ENCODE measurements around the gene NPFFR1.
A peak's percentile ranks its signal among the peaks of the same experiment; 100 is the strongest.

NPFFR1 gene

DNA sequence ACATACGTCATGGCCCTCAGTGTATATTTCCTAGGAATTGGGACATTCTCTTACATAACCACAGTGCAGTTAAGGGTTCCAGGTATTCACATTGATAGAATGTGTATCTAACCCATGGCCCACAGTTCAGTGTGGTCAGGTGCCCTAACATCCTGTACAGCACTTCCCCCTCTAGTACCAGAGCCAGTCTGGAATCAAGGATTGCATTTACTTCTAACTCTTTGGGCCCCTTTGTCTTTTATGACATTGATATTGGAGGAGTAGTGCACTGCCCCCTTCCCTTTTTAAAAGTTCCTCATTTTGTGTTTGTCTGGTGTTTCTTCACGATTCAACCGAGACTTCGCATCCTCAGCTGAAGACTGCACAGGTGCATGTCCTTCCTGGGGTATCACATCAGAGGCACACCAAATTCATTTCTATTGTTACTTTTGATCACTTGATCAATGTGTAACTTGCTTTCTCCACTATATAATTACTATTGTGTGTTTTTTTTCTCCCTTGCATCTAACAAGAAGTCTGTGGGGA lies 22.4 kb upstream of the NPFFR1 start:
- Histone ChIP-seq H3K27me3 (ENCODE audit: control insufficient read depth in 5 of 5, insufficient read depth in 4 of 5, low read length in 5 of 5) (no peaks in the 10 kb centered on the region), H3K27ac (ENCODE audit: low read depth, low read length) (no peak overlapping the region), H3K9ac (ENCODE audit: low read length in 5 of 5) (no peak overlapping the region), H3K9me3 (ENCODE audit: control insufficient read depth in 5 of 5, low read length in 5 of 5) (no peaks in the 10 kb centered on the region), H3K4me1 (ENCODE audit: control insufficient read depth in 5 of 5, insufficient read depth in 5 of 5, low read length in 5 of 5) (peaks cover 0 to 20% (median 15%) of the 10 kb centered on the region in 5 donors), H3K36me3 (ENCODE audit: control insufficient read depth in 5 of 5, insufficient read depth in 5 of 5, low read length in 5 of 5) (no peaks in the 10 kb centered on the region), H3K4me3 (ENCODE audit: low read depth in 1 of 5, low read length in 5 of 5) (no peak overlapping the region)

DNA sequence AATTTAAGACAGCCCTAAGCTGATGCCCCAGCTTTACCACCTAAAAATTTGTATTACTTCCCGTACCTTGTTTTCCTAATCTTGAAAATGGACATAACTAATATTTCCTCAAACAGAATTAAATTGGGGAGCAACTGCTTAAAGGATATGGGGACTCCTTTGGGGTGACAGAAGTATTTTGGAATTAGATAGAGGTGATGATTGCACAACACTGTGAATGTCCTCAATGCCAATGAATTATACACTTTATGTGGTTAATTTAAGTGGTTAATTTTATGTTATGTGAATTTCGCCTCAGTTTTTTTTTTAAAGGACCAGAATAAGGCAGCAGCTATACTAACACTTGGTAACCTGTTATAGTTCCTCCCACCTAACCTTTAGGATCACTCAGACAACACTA lies 19.9 kb upstream of the NPFFR1 start:
- no peak overlapping the region for H3K9ac ChIP-seq (ENCODE audit: low read length in 5 of 5)
- peaks cover 0 to 2% (median 0%) of the 10 kb centered on the region in 5 donors for H3K36me3 ChIP-seq (ENCODE audit: control insufficient read depth in 5 of 5, insufficient read depth in 5 of 5, low read length in 5 of 5)
- no peak overlapping the region for H3K4me3 ChIP-seq (ENCODE audit: low read depth in 1 of 5, low read length in 5 of 5)
- peaks cover 0 to 20% (median 16%) of the 10 kb centered on the region in 5 donors for H3K4me1 ChIP-seq (ENCODE audit: control insufficient read depth in 5 of 5, insufficient read depth in 5 of 5, low read length in 5 of 5)
- no peaks in the 10 kb centered on the region for H3K9me3 ChIP-seq (ENCODE audit: control insufficient read depth in 5 of 5, low read length in 5 of 5)
- H3K27me3 ChIP-seq (ENCODE audit: control insufficient read depth in 5 of 5, insufficient read depth in 4 of 5, low read length in 5 of 5) = no peaks in the 10 kb centered on the region
- no peak overlapping the region for H3K27ac ChIP-seq (ENCODE audit: low read depth, low read length)

DNA sequence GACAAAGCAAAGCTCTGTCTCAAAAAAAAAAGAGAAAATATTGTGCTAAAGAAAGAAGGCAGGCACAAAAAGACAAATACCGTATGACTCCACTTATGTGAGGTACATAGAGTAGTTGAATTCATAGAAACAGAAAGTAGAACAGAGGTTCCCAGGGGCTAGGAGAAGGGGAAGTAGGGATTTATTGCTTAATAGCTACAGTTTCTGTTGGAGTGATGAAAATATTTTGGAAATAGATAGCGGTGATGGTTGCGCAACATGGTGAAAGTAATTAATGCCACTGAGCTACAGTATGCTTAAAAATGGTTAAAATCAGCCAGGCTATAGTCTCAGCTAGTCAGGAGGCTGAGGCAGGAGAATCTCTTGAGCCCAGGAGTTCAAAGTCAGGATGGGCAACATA lies 18.5 kb upstream of the NPFFR1 start:
- no peaks in the 10 kb centered on the region for H3K9me3 ChIP-seq (ENCODE audit: control insufficient read depth in 5 of 5, low read length in 5 of 5)
- peak overlapping the region in 2 of 5 donors; percentile 22 to 41 for H3K4me3 ChIP-seq (ENCODE audit: low read depth in 1 of 5, low read length in 5 of 5)
- peaks cover 0 to 2% (median 0%) of the 10 kb centered on the region in 5 donors for H3K36me3 ChIP-seq (ENCODE audit: control insufficient read depth in 5 of 5, insufficient read depth in 5 of 5, low read length in 5 of 5)
- peaks cover under 1 to 19% (median 16%) of the 10 kb centered on the region in 5 donors for H3K4me1 ChIP-seq (ENCODE audit: control insufficient read depth in 5 of 5, insufficient read depth in 5 of 5, low read length in 5 of 5)
- H3K9ac ChIP-seq (ENCODE audit: low read length in 5 of 5) = no peak overlapping the region
- no peaks in the 10 kb centered on the region for H3K27me3 ChIP-seq (ENCODE audit: control insufficient read depth in 5 of 5, insufficient read depth in 4 of 5, low read length in 5 of 5)
- H3K27ac ChIP-seq (ENCODE audit: low read depth, low read length) = peak overlapping the region; percentile 37

DNA sequence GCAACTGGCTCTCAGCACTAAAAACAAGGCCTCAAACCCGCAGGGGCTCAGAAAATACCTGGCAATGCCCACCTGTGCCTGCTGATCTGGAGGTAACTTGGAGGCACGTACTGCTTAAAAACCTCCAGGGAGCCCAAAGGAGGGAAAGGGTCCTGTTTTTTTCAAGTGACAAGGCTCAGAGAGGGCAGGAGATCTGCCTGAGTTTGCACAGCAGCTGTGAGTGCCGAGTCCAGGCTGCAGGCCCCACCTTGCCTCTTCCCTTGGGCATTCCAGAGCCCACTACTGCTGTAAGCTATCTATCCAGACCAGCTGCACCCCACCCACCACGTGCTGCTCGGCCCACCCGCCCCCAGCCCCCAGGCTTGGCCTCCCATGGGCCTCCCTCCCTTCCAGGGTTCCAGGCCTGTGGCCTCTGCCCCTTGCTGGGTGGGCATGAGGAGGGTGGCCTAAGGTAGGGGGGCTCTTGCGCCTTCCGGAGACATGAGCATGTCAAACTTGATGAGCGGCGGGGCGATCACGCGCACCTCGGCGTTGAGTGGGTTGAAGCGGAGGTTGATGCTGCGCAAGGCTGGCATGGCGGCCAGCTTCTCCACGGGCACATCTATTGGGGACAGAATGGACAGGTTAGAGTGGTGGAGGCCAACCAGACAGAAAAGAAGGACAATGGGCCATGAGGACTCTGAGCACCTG lies 17.2 kb upstream of the NPFFR1 start:
- Histone ChIP-seq H3K9ac (ENCODE audit: low read length in 5 of 5) (no peak overlapping the region), H3K9me3 (ENCODE audit: control insufficient read depth in 5 of 5, low read length in 5 of 5) (no peaks in the 10 kb centered on the region), H3K27ac (ENCODE audit: low read depth, low read length) (no peak overlapping the region), H3K27me3 (ENCODE audit: control insufficient read depth in 5 of 5, insufficient read depth in 4 of 5, low read length in 5 of 5) (no peaks in the 10 kb centered on the region), H3K4me1 (ENCODE audit: control insufficient read depth in 5 of 5, insufficient read depth in 5 of 5, low read length in 5 of 5) (peaks cover 10 to 30% (median 28%) of the 10 kb centered on the region in 5 donors), H3K4me3 (ENCODE audit: low read depth in 1 of 5, low read length in 5 of 5) (no peak overlapping the region), H3K36me3 (ENCODE audit: control insufficient read depth in 5 of 5, insufficient read depth in 5 of 5, low read length in 5 of 5) (peaks cover 0 to 2% (median 0%) of the 10 kb centered on the region in 5 donors)

DNA sequence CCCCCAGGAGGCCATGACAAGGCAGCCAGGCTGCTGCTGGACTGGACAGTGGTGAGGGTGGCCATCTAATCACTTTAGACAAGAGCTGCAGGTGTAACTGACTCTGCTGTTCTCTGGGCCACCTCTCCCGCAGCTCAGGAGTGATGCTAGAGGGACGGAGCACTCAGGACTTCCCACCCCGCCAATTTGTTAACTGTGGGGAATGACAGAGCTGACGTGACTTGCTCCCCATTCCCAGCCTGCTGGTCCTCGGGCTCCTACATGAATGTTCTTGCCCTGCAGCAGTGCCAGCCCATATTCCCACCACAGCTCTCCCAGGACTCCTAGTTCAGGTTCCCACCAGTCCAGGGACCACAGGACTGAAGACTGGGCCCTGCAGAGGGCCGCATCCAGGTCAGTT lies 16.7 kb upstream of the NPFFR1 start:
- Histone ChIP-seq H3K27ac (ENCODE audit: low read depth, low read length) (no peak overlapping the region), H3K27me3 (ENCODE audit: control insufficient read depth in 5 of 5, insufficient read depth in 4 of 5, low read length in 5 of 5) (no peaks in the 10 kb centered on the region), H3K36me3 (ENCODE audit: control insufficient read depth in 5 of 5, insufficient read depth in 5 of 5, low read length in 5 of 5) (peaks cover 0 to 2% (median 0%) of the 10 kb centered on the region in 5 donors), H3K4me3 (ENCODE audit: low read depth in 1 of 5, low read length in 5 of 5) (no peak overlapping the region), H3K4me1 (ENCODE audit: control insufficient read depth in 5 of 5, insufficient read depth in 5 of 5, low read length in 5 of 5) (peaks cover 10 to 35% (median 34%) of the 10 kb centered on the region in 5 donors), H3K9ac (ENCODE audit: low read length in 5 of 5) (no peak overlapping the region), H3K9me3 (ENCODE audit: control insufficient read depth in 5 of 5, low read length in 5 of 5) (no peaks in the 10 kb centered on the region)

DNA sequence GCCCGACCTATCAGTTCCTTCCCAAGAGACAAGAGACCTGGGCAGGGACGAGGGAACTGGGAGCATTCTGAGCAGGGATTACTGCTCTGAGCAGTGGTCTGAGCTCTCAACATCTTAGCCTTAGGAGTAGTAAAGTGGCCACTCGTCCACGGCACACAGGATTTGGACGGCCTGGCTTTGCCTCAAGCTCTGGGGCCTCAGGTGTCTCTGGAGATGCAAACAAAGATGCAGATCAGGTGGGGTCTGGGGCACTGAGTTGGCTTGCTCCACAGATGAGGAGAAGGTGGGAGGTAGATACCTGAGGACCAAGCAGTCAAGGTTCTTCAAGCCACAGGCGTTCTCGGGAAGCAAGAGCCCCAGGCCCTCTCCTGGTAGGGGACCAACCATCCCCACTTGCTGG lies 16.1 kb upstream of the NPFFR1 start:
- Histone ChIP-seq H3K27ac (ENCODE audit: low read depth, low read length) (no peak overlapping the region), H3K36me3 (ENCODE audit: control insufficient read depth in 5 of 5, insufficient read depth in 5 of 5, low read length in 5 of 5) (peaks cover 0 to 2% (median 0%) of the 10 kb centered on the region in 5 donors), H3K4me1 (ENCODE audit: control insufficient read depth in 5 of 5, insufficient read depth in 5 of 5, low read length in 5 of 5) (peaks cover 10 to 37% (median 34%) of the 10 kb centered on the region in 5 donors), H3K9me3 (ENCODE audit: control insufficient read depth in 5 of 5, low read length in 5 of 5) (no peaks in the 10 kb centered on the region), H3K9ac (ENCODE audit: low read length in 5 of 5) (no peak overlapping the region), H3K4me3 (ENCODE audit: low read depth in 1 of 5, low read length in 5 of 5) (no peak overlapping the region), H3K27me3 (ENCODE audit: control insufficient read depth in 5 of 5, insufficient read depth in 4 of 5, low read length in 5 of 5) (no peaks in the 10 kb centered on the region)

DNA sequence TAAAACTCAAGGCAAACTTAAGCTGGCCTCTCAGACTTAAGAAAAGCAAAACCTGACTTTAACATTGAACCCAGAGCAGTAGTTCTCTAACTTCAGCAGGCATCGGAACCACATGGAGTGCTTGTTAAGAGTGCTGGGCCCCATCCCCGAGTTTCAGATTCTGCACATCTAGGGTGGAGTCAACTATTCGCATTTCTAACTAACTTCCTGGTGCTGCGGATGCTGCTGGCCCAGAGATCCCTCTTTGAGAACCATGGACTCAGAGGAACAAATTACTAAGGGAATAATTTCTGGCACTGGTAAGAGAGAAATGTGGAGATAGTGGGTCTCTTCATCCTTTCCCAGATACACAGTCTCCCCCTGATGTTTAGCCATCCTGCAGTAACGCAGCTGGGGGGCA lies 14.6 kb upstream of the NPFFR1 start:
- Histone ChIP-seq H3K27ac (ENCODE audit: low read depth, low read length) (no peak overlapping the region), H3K9ac (ENCODE audit: low read length in 5 of 5) (no peak overlapping the region), H3K36me3 (ENCODE audit: control insufficient read depth in 5 of 5, insufficient read depth in 5 of 5, low read length in 5 of 5) (peaks cover 0 to 2% (median 0%) of the 10 kb centered on the region in 5 donors), H3K9me3 (ENCODE audit: control insufficient read depth in 5 of 5, low read length in 5 of 5) (no peaks in the 10 kb centered on the region), H3K4me1 (ENCODE audit: control insufficient read depth in 5 of 5, insufficient read depth in 5 of 5, low read length in 5 of 5) (peaks cover 10 to 34% (median 32%) of the 10 kb centered on the region in 5 donors), H3K27me3 (ENCODE audit: control insufficient read depth in 5 of 5, insufficient read depth in 4 of 5, low read length in 5 of 5) (no peaks in the 10 kb centered on the region), H3K4me3 (ENCODE audit: low read depth in 1 of 5, low read length in 5 of 5) (no peak overlapping the region)

DNA sequence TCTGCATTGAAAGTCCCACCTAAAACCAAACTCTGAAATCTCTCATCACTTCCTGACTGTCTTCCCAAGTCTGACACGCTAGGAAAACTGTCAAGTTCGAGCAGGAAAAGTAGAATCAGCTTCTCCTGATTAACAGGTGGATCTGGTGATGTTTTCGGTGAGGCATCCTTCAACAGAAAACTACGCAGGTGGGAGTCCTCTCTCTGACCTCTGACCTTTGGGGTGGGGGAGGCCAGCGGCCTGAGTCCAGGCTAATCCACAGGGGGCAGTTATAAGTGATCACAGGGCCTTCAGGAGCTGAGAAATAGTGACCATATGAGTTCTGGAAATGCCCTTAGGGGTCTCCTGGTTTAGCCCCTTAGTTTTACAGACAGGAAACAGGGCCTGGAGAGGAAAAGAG lies 13.4 kb upstream of the NPFFR1 start:
- Histone ChIP-seq H3K9ac (ENCODE audit: low read length in 5 of 5) (peak overlapping the region in 2 of 5 donors; percentile 52 to 61), H3K27me3 (ENCODE audit: control insufficient read depth in 5 of 5, insufficient read depth in 4 of 5, low read length in 5 of 5) (no peaks in the 10 kb centered on the region), H3K36me3 (ENCODE audit: control insufficient read depth in 5 of 5, insufficient read depth in 5 of 5, low read length in 5 of 5) (peaks cover 0 to 2% (median 0%) of the 10 kb centered on the region in 5 donors), H3K4me1 (ENCODE audit: control insufficient read depth in 5 of 5, insufficient read depth in 5 of 5, low read length in 5 of 5) (peaks cover 10 to 30% (median 29%) of the 10 kb centered on the region in 5 donors), H3K4me3 (ENCODE audit: low read depth in 1 of 5, low read length in 5 of 5) (no peak overlapping the region), H3K27ac (ENCODE audit: low read depth, low read length) (peak overlapping the region; percentile 80), H3K9me3 (ENCODE audit: control insufficient read depth in 5 of 5, low read length in 5 of 5) (no peaks in the 10 kb centered on the region)

DNA sequence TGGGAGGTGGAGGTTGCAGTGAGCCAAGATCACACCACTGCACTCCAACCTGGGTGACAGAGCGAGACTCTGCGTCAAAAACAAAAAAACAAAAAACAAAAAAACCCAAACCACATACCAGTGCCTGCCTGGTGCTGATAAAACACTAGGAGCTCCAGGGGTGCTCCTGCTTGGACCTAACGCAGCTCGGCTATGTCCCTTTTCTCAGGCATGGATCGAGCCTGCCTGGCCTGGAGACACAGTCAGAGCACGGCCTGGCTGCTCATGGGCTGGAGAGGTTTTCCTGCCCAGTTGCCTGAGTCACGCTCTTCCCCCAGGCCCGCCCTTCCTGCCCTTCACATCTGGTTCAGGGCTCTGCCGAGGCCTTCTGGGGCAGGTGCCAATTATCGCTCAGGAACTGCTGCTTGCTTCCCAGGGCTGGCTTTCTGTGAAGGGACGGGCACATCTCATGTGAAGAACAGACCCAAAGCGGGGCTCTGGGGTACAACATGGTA lies 12.6 kb upstream of the NPFFR1 start:
- H3K9ac ChIP-seq (ENCODE audit: low read length in 5 of 5) = peak overlapping the region in 3 of 5 donors; percentile 52 to 61 (median 54)
- H3K36me3 ChIP-seq (ENCODE audit: control insufficient read depth in 5 of 5, insufficient read depth in 5 of 5, low read length in 5 of 5) = peaks cover 0 to 2% (median 0%) of the 10 kb centered on the region in 5 donors
- peak overlapping the region in 1 of 5 donors; percentile 13 for H3K4me3 ChIP-seq (ENCODE audit: low read depth in 1 of 5, low read length in 5 of 5)
- no peaks in the 10 kb centered on the region for H3K9me3 ChIP-seq (ENCODE audit: control insufficient read depth in 5 of 5, low read length in 5 of 5)
- no peaks in the 10 kb centered on the region for H3K27me3 ChIP-seq (ENCODE audit: control insufficient read depth in 5 of 5, insufficient read depth in 4 of 5, low read length in 5 of 5)
- H3K27ac ChIP-seq (ENCODE audit: low read depth, low read length) = peak overlapping the region; percentile 80
- H3K4me1 ChIP-seq (ENCODE audit: control insufficient read depth in 5 of 5, insufficient read depth in 5 of 5, low read length in 5 of 5) = peaks cover 6 to 23% (median 23%) of the 10 kb centered on the region in 5 donors

DNA sequence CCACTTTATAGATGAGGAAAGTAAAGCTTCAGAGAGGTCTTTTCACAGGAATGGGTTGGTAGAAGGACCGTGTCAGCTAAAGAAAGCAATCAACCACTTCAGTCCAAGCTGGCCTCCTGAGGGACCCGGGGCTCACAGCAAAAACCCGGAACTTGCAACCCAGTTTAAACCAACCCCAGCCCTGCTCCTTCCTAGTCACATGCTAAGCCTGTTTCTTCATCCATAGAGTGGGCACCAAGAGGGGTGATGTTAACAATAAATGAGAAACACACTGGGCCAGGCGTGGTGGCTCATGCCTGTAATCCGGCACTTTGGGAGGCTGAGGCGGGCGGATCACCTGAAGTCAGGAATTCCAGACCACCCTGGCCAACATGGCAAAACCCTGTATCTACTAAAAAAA lies 12.1 kb upstream of the NPFFR1 start:
- no peaks in the 10 kb centered on the region for H3K9me3 ChIP-seq (ENCODE audit: control insufficient read depth in 5 of 5, low read length in 5 of 5)
- H3K27ac ChIP-seq (ENCODE audit: low read depth, low read length) = peak overlapping the region; percentile 80
- no peak overlapping the region for H3K4me3 ChIP-seq (ENCODE audit: low read depth in 1 of 5, low read length in 5 of 5)
- H3K9ac ChIP-seq (ENCODE audit: low read length in 5 of 5) = no peak overlapping the region
- peaks cover 0 to 2% (median 0%) of the 10 kb centered on the region in 5 donors for H3K36me3 ChIP-seq (ENCODE audit: control insufficient read depth in 5 of 5, insufficient read depth in 5 of 5, low read length in 5 of 5)
- H3K4me1 ChIP-seq (ENCODE audit: control insufficient read depth in 5 of 5, insufficient read depth in 5 of 5, low read length in 5 of 5) = peaks cover 6 to 21% (median 19%) of the 10 kb centered on the region in 5 donors
- H3K27me3 ChIP-seq (ENCODE audit: control insufficient read depth in 5 of 5, insufficient read depth in 4 of 5, low read length in 5 of 5) = no peaks in the 10 kb centered on the region
